ENCODE results near the gene PCDHB14.
"Not testable (repeated sequence)": the region's sequence is repeated elsewhere in the genome, so short reads cannot be mapped to it uniquely, and the experiment has no call there.

PCDHB14 gene

GRCh38 chr5:141216035-141216434 lies 7.1 kb upstream of the PCDHB14 start:
- H3K36me3 ChIP-seq; H3K4me3 ChIP-seq (ENCODE audit: low read depth in 1 of 2, low read length in 1 of 2); H3K9me3 ChIP-seq; H3K27ac ChIP-seq; H3K4me1 ChIP-seq (ENCODE audit: control insufficient read depth in 1 of 2, insufficient read depth in 1 of 2, low read depth in 1 of 2, low read length in 1 of 2): not testable (repeated sequence)
- H3K27me3 ChIP-seq = peaks cover 43% of the 10 kb centered on the region

- H3K27ac ChIP-seq; H3K9me3 ChIP-seq; H3K36me3 ChIP-seq; H3K4me1 ChIP-seq (ENCODE audit: control insufficient read depth in 1 of 2, insufficient read depth in 1 of 2, low read depth in 1 of 2, low read length in 1 of 2); H3K4me3 ChIP-seq (ENCODE audit: low read depth in 1 of 2, low read length in 1 of 2): not testable (repeated sequence)
- peaks cover 36% of the 10 kb centered on the region for H3K27me3 ChIP-seq
Observed at GRCh38 chr5:141224844-141225243, 1.7 kb downstream of the PCDHB14 start.

- H3K27me3 ChIP-seq = peaks cover 36% of the 10 kb centered on the region
- H3K4me1 ChIP-seq (ENCODE audit: control insufficient read depth in 1 of 2, insufficient read depth in 1 of 2, low read depth in 1 of 2, low read length in 1 of 2); H3K9me3 ChIP-seq; H3K27ac ChIP-seq; H3K36me3 ChIP-seq; H3K4me3 ChIP-seq (ENCODE audit: low read depth in 1 of 2, low read length in 1 of 2): not testable (repeated sequence)
Observed at GRCh38 chr5:141225421-141225820, 2.3 kb downstream of the PCDHB14 start.

- Histone ChIP-seq H3K36me3 (no peaks in the 10 kb centered on the region), H3K4me1 (ENCODE audit: control insufficient read depth in 1 of 2, insufficient read depth in 1 of 2, low read depth in 1 of 2, low read length in 1 of 2) (no peaks in the 10 kb centered on the region), H3K4me3 (ENCODE audit: low read depth in 1 of 2, low read length in 1 of 2) (no peak overlapping the region), H3K27me3 (peaks cover 36% of the 10 kb centered on the region), H3K27ac (no peak overlapping the region), H3K9me3 (peaks cover 24% of the 10 kb centered on the region)
- no peak for TF ChIP-seq CTCF (IDR thresholded peaks at IDR 0.05)
Observed at GRCh38 chr5:141234109-141234667, 11.0 kb downstream of the PCDHB14 start.

- Histone ChIP-seq H3K9me3 (peaks cover 29% of the 10 kb centered on the region), H3K27me3 (peaks cover 49% of the 10 kb centered on the region)
- not testable (repeated sequence) for H3K4me3 ChIP-seq (ENCODE audit: low read depth in 1 of 2, low read length in 1 of 2); H3K27ac ChIP-seq; H3K36me3 ChIP-seq; H3K4me1 ChIP-seq (ENCODE audit: control insufficient read depth in 1 of 2, insufficient read depth in 1 of 2, low read depth in 1 of 2, low read length in 1 of 2)
Observed at GRCh38 chr5:141235922-141236321, 12.8 kb downstream of the PCDHB14 start.

- no peaks in the 10 kb centered on the region for H3K36me3 ChIP-seq
- peaks cover 57% of the 10 kb centered on the region for H3K27me3 ChIP-seq
- no peak overlapping the region for H3K27ac ChIP-seq
- TF ChIP-seq CTCF (IDR thresholded peaks at IDR 0.05) = no peak
- no peaks in the 10 kb centered on the region for H3K4me1 ChIP-seq (ENCODE audit: control insufficient read depth in 1 of 2, insufficient read depth in 1 of 2, low read depth in 1 of 2, low read length in 1 of 2)
- H3K4me3 ChIP-seq (ENCODE audit: low read depth in 1 of 2, low read length in 1 of 2) = no peak overlapping the region
- H3K9me3 ChIP-seq = peaks cover 37% of the 10 kb centered on the region
Observed at GRCh38 chr5:141236516-141237313, 13.6 kb downstream of the PCDHB14 start.

- H3K27me3 ChIP-seq = peaks cover 32% of the 10 kb centered on the region
- no peaks in the 10 kb centered on the region for H3K4me1 ChIP-seq (ENCODE audit: control insufficient read depth in 1 of 2, insufficient read depth in 1 of 2, low read depth in 1 of 2, low read length in 1 of 2)
- H3K36me3 ChIP-seq = no peaks in the 10 kb centered on the region
- H3K27ac ChIP-seq = no peak overlapping the region
- no peak for TF ChIP-seq CTCF (IDR thresholded peaks at IDR 0.05)
- peaks cover 27% of the 10 kb centered on the region for H3K9me3 ChIP-seq
- no peak overlapping the region for H3K4me3 ChIP-seq (ENCODE audit: low read depth in 1 of 2, low read length in 1 of 2)
Observed at GRCh38 chr5:141241496-141241895, 18.4 kb downstream of the PCDHB14 start.

Data from neutrophil (primary cell).